DOHH2 (cell line): ENCODE measurements around the gene DCLRE1A.

Source experiments
- H3F3A ChIP-seq: fragments of 200-600 bp; sonication (generic), shearing (Covaris generic); 2 replicates; pipeline ENCODE4 v1.6.0; 2016; ENCODE audit warnings: antibody characterized with exemption, mild to moderate bottlenecking; ENCODE audit not compliant: control insufficient read depth, insufficient read depth
- H3K27ac ChIP-seq: fragments of 200-600 bp; sonication (generic); 2 replicates; pipeline ENCODE4 v1.5.1; 2014; ENCODE audit warnings: low read depth, mild to moderate bottlenecking, low read length, moderate library complexity
- H3K27me3 ChIP-seq: fragments of 200-600 bp; sonication (generic); 2 replicates; pipeline ENCODE4 v1.6.1; 2014; ENCODE audit warnings: mild to moderate bottlenecking, low read length, mixed read lengths; ENCODE audit not compliant: control insufficient read depth
- H3K36me3 ChIP-seq: fragments of 200-600 bp; sonication (generic); 2 replicates; pipeline ENCODE4 v1.6.1; 2014; ENCODE audit warnings: mild to moderate bottlenecking, low read length, moderate library complexity, mixed read lengths; ENCODE audit not compliant: control insufficient read depth
- H3K4me1 ChIP-seq: fragments of 200-600 bp; sonication (generic); 2 replicates; pipeline ENCODE4 v1.6.1; 2014; ENCODE audit warnings: mild to moderate bottlenecking, low read length, mixed read lengths; ENCODE audit not compliant: control insufficient read depth
- H3K4me2 ChIP-seq: fragments of 200-600 bp; sonication (generic); 2 replicates; pipeline ENCODE4 v1.6.0; 2014; ENCODE audit warnings: mild to moderate bottlenecking, low read length, moderate library complexity
- H3K4me3 ChIP-seq: fragments of 200-600 bp; sonication (generic); 2 replicates; pipeline ENCODE4 v1.5.1; 2014; ENCODE audit warnings: mild to moderate bottlenecking, low read length, mixed read lengths
- H3K79me2 ChIP-seq: fragments of 200-600 bp; sonication (generic); 2 replicates; pipeline ENCODE4 v1.6.1; 2014; ENCODE audit warnings: mild to moderate bottlenecking, low read length, mixed read lengths; ENCODE audit not compliant: control insufficient read depth
- H3K9me2 ChIP-seq: fragments of 200-600 bp; sonication (generic); replicated peaks from 2 replicates; pipeline ENCODE4 v1.6.1; 2014; ENCODE audit warnings: mild to moderate bottlenecking, low read length, mixed read lengths; ENCODE audit not compliant: control insufficient read depth
- H3K9me3 ChIP-seq: fragments of 200-600 bp; sonication (generic); 2 replicates; pipeline ENCODE4 v1.6.1; 2014; ENCODE audit warnings: antibody characterized with exemption, low read length, mixed read lengths; ENCODE audit not compliant: control insufficient read depth, insufficient read depth
- H4K20me1 ChIP-seq: fragments of 200-600 bp; sonication (generic); 2 replicates; pipeline ENCODE4 v1.6.0; 2014; ENCODE audit warnings: low read depth, mild to moderate bottlenecking, antibody characterized with exemption, low read length, moderate library complexity; ENCODE audit not compliant: control insufficient read depth, insufficient read depth
- CTCF ChIP-seq: fragments of 200-600 bp; sonication (generic); IDR thresholded peaks from one replicate; pipeline ENCODE4 v1.5.1; 2014; ENCODE audit warnings: antibody characterized with exemption, mild to moderate bottlenecking, low read depth, low read length; ENCODE audit not compliant: poor library complexity, severe bottlenecking
- EZH2phosphoT487 ChIP-seq: fragments of 200-600 bp; sonication (generic); IDR thresholded peaks from 2 replicates; pipeline ENCODE4 v1.6.1; 2017; ENCODE audit warnings: borderline replicate concordance, mild to moderate bottlenecking, antibody characterized with exemption, low read length, moderate library complexity, mixed read lengths

DCLRE1A gene

DNA sequence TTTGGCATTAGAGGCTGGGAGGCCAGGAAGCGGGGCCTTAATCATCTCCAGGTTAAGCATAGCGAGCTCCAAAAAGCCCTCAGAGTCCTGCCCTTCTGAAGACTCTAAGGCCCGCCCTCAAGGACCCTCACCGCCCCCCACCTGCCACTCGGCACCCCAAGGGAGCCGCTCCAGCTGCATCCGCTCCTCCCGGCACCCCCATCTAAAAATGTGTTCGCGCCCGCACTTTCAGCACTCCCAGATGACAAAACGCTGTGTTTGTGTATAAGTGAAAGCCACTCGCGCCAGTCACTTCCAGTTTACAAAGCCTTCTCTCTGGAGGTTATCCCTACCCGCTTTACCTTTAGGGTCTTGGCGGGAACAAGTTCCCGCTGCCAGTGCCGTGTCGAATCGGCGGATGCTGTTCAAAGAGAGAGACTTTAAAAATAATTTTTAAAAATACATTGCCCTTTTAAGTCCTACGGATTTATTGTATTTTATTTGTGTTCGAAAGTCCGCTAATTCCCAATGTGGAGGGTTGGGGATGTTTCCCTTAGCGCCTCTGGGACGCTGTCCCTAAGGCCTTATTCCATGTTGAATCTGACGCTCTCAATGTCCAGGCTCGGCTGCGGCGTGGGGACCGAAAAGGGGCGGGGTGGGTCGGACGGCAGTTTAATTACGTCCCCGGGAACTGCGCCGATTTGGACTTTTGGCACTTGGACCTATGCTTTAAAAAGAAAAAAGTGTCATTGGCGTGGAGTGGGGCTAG, at the start of gene DCLRE1A, which contains the start of gene NHLRC2:
Gene DCLRE1A, minus strand, starts transcription at position 70 of the 748 bp plus-strand sequence. CDS start 900 bp downstream, outside the sequence.
Gene NHLRC2, plus strand, starts transcription at position 649 of the 748 bp plus-strand sequence. CDS start 212 bp downstream, outside the sequence.
- Histone ChIP-seq H3K4me1 (peaks cover 65% of the 10 kb centered on the region), H3K79me2 (peaks cover 64% of the 10 kb centered on the region)
- TF ChIP-seq EZH2phosphoT487 (no peak), CTCF (no peak)

GRCh38 chr10:113899952-113900598, 46.2 kb upstream of the DCLRE1A start:
- Histone ChIP-seq H3K36me3 (peaks cover 40% of the 10 kb centered on the region), H3K27ac (no peak overlapping the region), H3K4me3 (no peak overlapping the region), H3F3A (no peaks in the 10 kb centered on the region), H3K9me3 (no peaks in the 10 kb centered on the region), H4K20me1 (no peaks in the 10 kb centered on the region), H3K4me2 (no peak overlapping the region), H3K79me2 (no peaks in the 10 kb centered on the region), H3K4me1 (no peaks in the 10 kb centered on the region), H3K27me3 (no peaks in the 10 kb centered on the region), H3K9me2 (no peaks in the 10 kb centered on the region)
- no peak for TF ChIP-seq EZH2phosphoT487
- no peak for TF ChIP-seq CTCF

More for the DNA sequence above, at the start of gene DCLRE1A, which contains the start of gene NHLRC2:
- Histone ChIP-seq H3K36me3 (peaks cover 32% of the 10 kb centered on the region), H4K20me1 (no peaks in the 10 kb centered on the region), H3F3A (peaks cover 8% of the 10 kb centered on the region; the same call in 1 of the 2 replicates), H3K4me2 (peak within 1 kb of the TSS; percentile 92), H3K9me2 (no peaks in the 10 kb centered on the region), H3K27ac (peak within 1 kb of the TSS; percentile 75), H3K27me3 (no peaks in the 10 kb centered on the region), H3K9me3 (no peaks in the 10 kb centered on the region), H3K4me3 (peak within 1 kb of the TSS; percentile 89)

DNA sequence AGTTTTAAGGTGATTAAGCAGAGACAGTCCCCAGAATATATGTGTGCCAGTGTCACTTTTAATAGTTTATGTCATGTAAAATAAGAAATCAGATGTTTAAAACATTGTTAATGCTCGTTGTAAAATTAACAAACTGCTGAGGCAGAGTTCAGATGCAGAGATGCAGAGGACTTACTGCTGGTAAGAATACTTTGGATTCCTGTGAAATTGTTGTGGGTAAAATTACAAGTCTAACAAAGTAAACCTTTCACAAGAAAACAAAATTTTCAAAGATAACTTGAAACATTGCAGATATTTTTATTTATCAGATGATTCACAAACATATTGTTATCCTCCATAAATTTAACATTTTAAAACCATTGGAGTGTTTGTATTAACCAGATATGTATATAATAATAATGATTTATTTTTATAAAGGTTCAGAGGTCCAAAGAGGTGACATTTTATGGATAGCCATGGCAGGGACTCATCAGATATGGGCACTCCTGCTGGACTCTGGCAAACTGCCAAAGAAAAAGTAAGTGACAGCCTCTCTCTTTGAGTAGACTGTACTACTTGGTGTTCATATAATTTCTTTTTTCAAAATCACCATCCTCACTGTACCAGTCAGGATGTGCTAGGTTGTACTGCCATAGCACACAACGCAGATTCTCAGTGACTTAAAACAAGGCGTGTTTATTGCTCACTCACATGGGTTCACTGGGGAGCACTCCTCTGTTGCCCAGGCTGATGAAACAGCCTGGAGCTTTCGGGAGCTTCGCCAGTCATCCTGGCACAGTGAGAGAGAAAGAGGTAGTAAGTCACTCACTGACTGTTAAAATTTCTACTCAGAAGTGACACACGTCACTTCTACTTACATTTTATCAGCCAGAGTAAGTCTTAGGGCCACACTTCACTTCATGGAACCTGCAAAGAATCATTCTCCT, 44.1 kb upstream of the DCLRE1A start:
- TF ChIP-seq CTCF (no peak), EZH2phosphoT487 (no peak)
- H3K27ac ChIP-seq: no peak overlapping the region
- no peaks in the 10 kb centered on the region for H3K9me3 ChIP-seq
- no peaks in the 10 kb centered on the region for H3K27me3 ChIP-seq
- no peaks in the 10 kb centered on the region for H3K9me2 ChIP-seq
- no peaks in the 10 kb centered on the region for H3K4me1 ChIP-seq
- H3K79me2 ChIP-seq: no peaks in the 10 kb centered on the region
- H3K4me2 ChIP-seq: no peak overlapping the region
- H3K36me3 ChIP-seq: peaks cover 38% of the 10 kb centered on the region
- no peaks in the 10 kb centered on the region for H3F3A ChIP-seq
- no peak overlapping the region for H3K4me3 ChIP-seq
- H4K20me1 ChIP-seq: no peaks in the 10 kb centered on the region
